H1 (cell line): ENCODE results near the gene RPS18. TPM values are rescaled to one million over a fixed set of nuclear protein-coding genes. Genes with fewer than 3 reads are reported as not detected.

Experiments used
- CTCF ChIA-PET: fragments of 300-600 bp; sonication (Branson Sonifier 250); formaldehyde crosslinking; loops from one replicate; lab custom pipeline; 2021; ENCODE audit not compliant: partially characterized antibody; lab: Charles Lee
- POLR2A ChIA-PET: fragments of 300-600 bp; sonication (Branson Sonifier 250); formaldehyde crosslinking; loops from one replicate; lab custom pipeline; 2021; ENCODE audit warnings: inconsistent platforms; ENCODE audit not compliant: partially characterized antibody; lab: Charles Lee
- DNase-seq, 2 experiments: peaks; one replicate each; pipeline versions ENCODE4 v3.0.0 to v3.0.0-alpha.2; 2010 to 2022; ENCODE audit warnings: low spot score in 2 of 2, low read depth in 1 of 2, mixed read lengths in 1 of 2
- FAIRE-seq: peaks from 2 replicates; lab custom pipeline; 2011; peaks lifted over from hg19 to GRCh38; lab: Jason Lieb, UNC
- H2AFZ ChIP-seq: 2 replicates; pipeline ENCODE4 v1.8.1; 2012; ENCODE audit warnings: low read length, inconsistent platforms
- H2AK5ac ChIP-seq: 2 replicates; pipeline ENCODE4 v1.6.1; 2013; ENCODE audit warnings: low read depth, low read length
- H2BK120ac ChIP-seq: replicated peaks from 2 replicates; pipeline ENCODE3; 2013; ENCODE audit warnings: low read depth, low read length, inconsistent platforms
- H2BK12ac ChIP-seq: 2 replicates; pipeline ENCODE4 v1.6.1; 2013; ENCODE audit warnings: low read depth, low read length
- H2BK15ac ChIP-seq: 2 replicates; pipeline ENCODE4 v1.6.1; 2013; ENCODE audit warnings: low read length
- H2BK20ac ChIP-seq: 2 replicates; pipeline ENCODE4 v1.6.1; 2013; ENCODE audit warnings: low read length
- H2BK5ac ChIP-seq: 2 replicates; pipeline ENCODE4 v1.6.1; 2013; ENCODE audit warnings: low read depth, low read length
- H3K14ac ChIP-seq: 2 replicates; pipeline ENCODE4 v1.6.1; 2013; ENCODE audit warnings: inconsistent platforms; ENCODE audit not compliant: insufficient read length
- H3K18ac ChIP-seq: 2 replicates; pipeline ENCODE4 v1.6.1; 2013; ENCODE audit warnings: low read length; ENCODE audit errors: extremely low read depth
- H3K23ac ChIP-seq: 2 replicates; pipeline ENCODE4 v1.6.1; 2013; ENCODE audit warnings: inconsistent platforms; ENCODE audit not compliant: insufficient read length
- H3K23me2 ChIP-seq: 2 replicates; pipeline ENCODE4 v1.6.1; 2013; ENCODE audit warnings: low read depth, low read length
- H3K27ac ChIP-seq: 2 replicates; pipeline ENCODE4 v1.6.1; 2011; ENCODE audit warnings: low read depth, low read length, inconsistent platforms
- H3K27me3 ChIP-seq, 4 experiments: replicated peaks in 1 of 4; 1 replicate in 1 of 4; 2 replicates in 3 of 4; pipeline versions ENCODE4 v1.6.1 to v1.8.1; 2011 to 2013; ENCODE audit warnings: low read length in 3 of 4, mild to moderate bottlenecking in 3 of 4, inconsistent platforms in 2 of 4, mixed read lengths in 2 of 4, moderate library complexity in 1 of 4; ENCODE audit not compliant: control insufficient read depth in 3 of 4, insufficient read depth in 3 of 4; ENCODE audit errors: extremely low read depth in 1 of 4
- H3K36me3 ChIP-seq, 4 experiments: 2 replicates each; pipeline versions ENCODE4 v1.6.1 to v1.8.1; 2011 to 2013; ENCODE audit warnings: mild to moderate bottlenecking in 4 of 4, low read length in 3 of 4, moderate library complexity in 2 of 4, control low read depth in 1 of 4, inconsistent platforms in 1 of 4; ENCODE audit not compliant: insufficient read depth in 4 of 4, control insufficient read depth in 2 of 4
- H3K4ac ChIP-seq: replicated peaks from 2 replicates; pipeline ENCODE3; 2013; ENCODE audit warnings: low read length, low read depth, mixed read lengths, inconsistent platforms; ENCODE audit not compliant: insufficient read length
- H3K4me1 ChIP-seq, 4 experiments: replicated peaks in 1 of 4; 1 replicate in 1 of 4; 2 replicates in 3 of 4; pipeline versions ENCODE4 v1.6.1 to v1.8.1; 2011 to 2013; ENCODE audit warnings: low read length in 3 of 4, inconsistent platforms in 2 of 4, mixed read lengths in 1 of 4; ENCODE audit not compliant: insufficient read depth in 4 of 4, control insufficient read depth in 3 of 4
- H3K4me2 ChIP-seq, 2 experiments: 2 replicates each; pipeline versions ENCODE4 v1.6.1 to v1.8.1; 2011 to 2013; ENCODE audit warnings: low read depth in 2 of 2, low read length in 2 of 2, control low read depth in 1 of 2, inconsistent platforms in 1 of 2, mild to moderate bottlenecking in 1 of 2; ENCODE audit not compliant: insufficient read depth in 1 of 2
- H3K4me3 ChIP-seq, 4 experiments: fragments of 200-600, 300-600 bp in 1 of 4; sonication (generic), shearing (Covaris generic), sonication (Bioruptor Twin) in 1 of 4; 2 replicates each; pipeline versions ENCODE4 v1.5.1 to v1.8.1; 2011 to 2016; ENCODE audit warnings: low read length in 4 of 4, low read depth in 3 of 4, control low read depth in 2 of 4, inconsistent platforms in 2 of 4, mild to moderate bottlenecking in 2 of 4, mixed read lengths in 1 of 4, moderate library complexity in 1 of 4; ENCODE audit not compliant: insufficient read depth in 2 of 4; ENCODE audit errors: extremely low read depth in 1 of 4
- H3K56ac ChIP-seq: replicated peaks from 2 replicates; pipeline ENCODE3; 2013; ENCODE audit warnings: low read depth, mild to moderate bottlenecking, mixed read lengths, low read length, inconsistent platforms; ENCODE audit not compliant: insufficient read length
- H3K79me1 ChIP-seq: 2 replicates; pipeline ENCODE4 v1.6.1; 2013; ENCODE audit warnings: low read depth, low read length, control low read depth
- H3K79me2 ChIP-seq, 2 experiments: 2 replicates each; pipeline versions ENCODE4 v1.6.1 to v1.8.1; 2012 to 2013; ENCODE audit warnings: low read length in 2 of 2, mild to moderate bottlenecking in 2 of 2, inconsistent platforms in 1 of 2; ENCODE audit not compliant: insufficient read depth in 2 of 2, control insufficient read depth in 1 of 2
- H3K9ac ChIP-seq, 4 experiments: replicated peaks in 1 of 4; 1 replicate in 1 of 4; 2 replicates in 3 of 4; pipeline versions ENCODE4 v1.6.1 to v1.8.1; 2011 to 2013; ENCODE audit warnings: low read depth in 3 of 4, low read length in 3 of 4, control low read depth in 2 of 4, mild to moderate bottlenecking in 2 of 4, moderate library complexity in 2 of 4, inconsistent platforms in 1 of 4; ENCODE audit errors: extremely low read depth in 1 of 4
- H3K9me3 ChIP-seq, 2 experiments: 2 replicates each; pipeline versions ENCODE4 v1.6.1 to v1.8.1; 2012 to 2013; ENCODE audit warnings: mild to moderate bottlenecking in 2 of 2, moderate library complexity in 2 of 2, control low read depth in 1 of 2, inconsistent platforms in 1 of 2, low read depth in 1 of 2, low read length in 1 of 2, mixed read lengths in 1 of 2; ENCODE audit not compliant: insufficient read depth in 2 of 2
- H4K20me1 ChIP-seq, 2 experiments: replicated peaks in 1 of 2; 2 replicates each; pipeline versions ENCODE3 to v1.8.1; 2011 to 2013; ENCODE audit warnings: inconsistent platforms in 2 of 2, low read length in 2 of 2, mild to moderate bottlenecking in 1 of 2; ENCODE audit not compliant: insufficient read depth in 2 of 2, control insufficient read depth in 1 of 2
- H4K5ac ChIP-seq: 2 replicates; pipeline ENCODE4 v1.6.1; 2013; ENCODE audit warnings: low read length, low read depth, mixed read lengths, inconsistent platforms; ENCODE audit not compliant: insufficient read length
- H4K8ac ChIP-seq: 2 replicates; pipeline ENCODE4 v1.8.0; 2013; ENCODE audit warnings: mild to moderate bottlenecking, moderate library complexity, low read length, inconsistent platforms; ENCODE audit not compliant: insufficient read depth; ENCODE audit errors: extremely low read depth
- H4K91ac ChIP-seq: replicated peaks from 2 replicates; pipeline ENCODE3; 2013; ENCODE audit warnings: low read length, mixed read lengths, inconsistent platforms; ENCODE audit not compliant: insufficient read length
- CBX5 ChIP-seq: fragments of 300-800, 300-1000 bp; sonication (generic); IDR thresholded peaks from 2 replicates; pipeline ENCODE4 v1.7.1; 2016; ENCODE audit warnings: antibody characterized with exemption, low read length, low read depth
- USF2 ChIP-seq: IDR thresholded peaks from 2 replicates; pipeline ENCODE4 v1.6.1; 2011; ENCODE audit warnings: low read length, improper control_type of control experiment
- WGBS, 2 experiments: shearing (Covaris generic) in 1 of 2; methylation state at CpG; one replicate each; pipeline versions ENCODE4 v1.1.6 to v1.1.7; 2013 to 2015; ENCODE audit warnings: low lambda C conversion rate in 2 of 2, mixed read lengths in 2 of 2, inconsistent platforms in 1 of 2, low coverage in 1 of 2, missing lambda C conversion rate in 1 of 2; ENCODE audit not compliant: insufficient replicate concordance in 2 of 2, insufficient coverage in 1 of 2, insufficient read length in 1 of 2; ENCODE audit errors: extremely low coverage in 1 of 2, missing lambda C conversion rate in 1 of 2; 5-methylcytosine and 5-hydroxymethylcytosine counted together
- polyA plus RNA-seq, 7 experiments: library from polyadenylated mRNA; depleted of rRNA in 3 of 7; stranded (reverse) in 5 of 7; unstranded in 2 of 7; fragments of >200 nt in 5 of 7; fragments of 200-250 nt in 2 of 7; gene quantifications; 1 replicate in 5 of 7; 2 replicates in 1 of 7; 4 replicates in 1 of 7; pipeline versions ENCODE4 v1.2.1 to v1.2.3, GENCODE V29; 2011 to 2013; ENCODE audit warnings: missing spikeins in 2 of 7, mixed read lengths in 2 of 7
- total RNA-seq: library from RNA; stranded (reverse); fragmentation: NEBNext Ultra II Directional; extraction: Animal tissue kit (Norgen Biotek cat#: 25700); gene quantifications from 2 replicates; pipeline ENCODE4 v1.2.1, GENCODE V29; 2021

Gene RPS18
- total and polyA plus RNA-seq, 2 of the 8 experiments (the other 6 are each of a cell fraction or from before 2014, with no cell fraction given) = 2,796 to 7,099 TPM

DNA sequence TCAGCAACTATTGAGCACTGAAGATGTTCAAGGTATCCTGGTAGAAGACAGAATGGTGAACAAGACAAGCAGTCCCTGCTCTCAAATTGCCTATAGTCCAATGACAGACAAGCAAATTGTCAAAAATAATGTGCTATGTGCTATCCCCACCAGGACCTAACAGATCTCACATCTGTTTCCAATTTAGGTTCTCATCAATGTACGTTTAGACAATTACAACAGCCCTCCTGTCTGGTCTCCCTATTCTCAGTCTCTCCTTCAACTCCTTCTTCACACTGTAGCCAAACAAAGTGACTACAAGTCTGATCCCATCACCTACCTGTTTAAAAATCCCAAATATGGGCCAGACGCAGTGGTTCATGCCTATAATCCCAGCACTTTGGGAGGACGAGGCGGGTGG, 34.5 kb downstream of the RPS18 start:
- no peak overlapping the region for H4K5ac ChIP-seq
- CTCF ChIA-PET = no interaction called here
- no peak overlapping the region for H3K9ac ChIP-seq
- H3K4me2 ChIP-seq = no peak overlapping the region
- DNase-seq = no peak
- no peak overlapping the region for H3K4me3 ChIP-seq
- no peak for FAIRE-seq
- H4K91ac ChIP-seq = no peak overlapping the region
- POLR2A ChIA-PET = interaction anchor here (0.7 to 1.3 kb wide), 3 partner anchors 25 to 35 kb away, joined by 3 to 5 read pairs (median 4); partner anchors contain the start of genes RPS18 and VPS52
- H2BK5ac ChIP-seq = no peak overlapping the region
- no peaks in the 10 kb centered on the region for H3K23me2 ChIP-seq
- H2BK120ac ChIP-seq = no peak overlapping the region
- no peak overlapping the region for H3K14ac ChIP-seq
- no peak overlapping the region for H2BK15ac ChIP-seq
- H3K9me3 ChIP-seq = no peaks in the 10 kb centered on the region
- 0 out of 2 replicates have a peak, but pooled peaks cover 3% of the 10 kb centered on the region for H3K79me1 ChIP-seq
- H3K4ac ChIP-seq = no peak overlapping the region
- no peak overlapping the region for H2BK12ac ChIP-seq
- no peak overlapping the region for H3K27ac ChIP-seq
- TF ChIP-seq CBX5 (no peak), USF2 (no peak)
- no peak overlapping the region for H2AFZ ChIP-seq
- H3K23ac ChIP-seq = no peak overlapping the region
- H3K56ac ChIP-seq = no peak overlapping the region
- no peak overlapping the region for H3K18ac ChIP-seq
- WGBS, 2 experiments = 91% methylated on average over 4 of the region's 4 CpGs; no CpG with 5 or more reads in 1 of the 2 experiments
- no peak overlapping the region for H4K8ac ChIP-seq
- no peaks in the 10 kb centered on the region; a peak in 2 of 8 replicates for H3K36me3 ChIP-seq
- H3K79me2 ChIP-seq = peaks cover 0 to 6% of the 10 kb centered on the region in 2 experiments; a peak in 2 of 4 replicates
- H3K27me3 ChIP-seq = no peaks in the 10 kb centered on the region
- no peak overlapping the region for H2BK20ac ChIP-seq
- no peak overlapping the region for H2AK5ac ChIP-seq
- H3K4me1 ChIP-seq = no peaks in the 10 kb centered on the region
- H4K20me1 ChIP-seq = peaks cover 0 to 4% of the 10 kb centered on the region in 2 experiments
